IPS DF 4.7 (cell line): ENCODE measurements around the gene EXOC4.
"Not testable (repeated sequence)": the region's sequence is repeated elsewhere in the genome, so short reads cannot be mapped to it uniquely, and the experiment has no call there.

Experiments
- DNase-seq: peaks from one replicate; pipeline ENCODE4 v3.0.0-alpha.2; 2013; ENCODE audit warnings: low spot score; ENCODE audit errors: extremely low read depth

Gene EXOC4

DNA sequence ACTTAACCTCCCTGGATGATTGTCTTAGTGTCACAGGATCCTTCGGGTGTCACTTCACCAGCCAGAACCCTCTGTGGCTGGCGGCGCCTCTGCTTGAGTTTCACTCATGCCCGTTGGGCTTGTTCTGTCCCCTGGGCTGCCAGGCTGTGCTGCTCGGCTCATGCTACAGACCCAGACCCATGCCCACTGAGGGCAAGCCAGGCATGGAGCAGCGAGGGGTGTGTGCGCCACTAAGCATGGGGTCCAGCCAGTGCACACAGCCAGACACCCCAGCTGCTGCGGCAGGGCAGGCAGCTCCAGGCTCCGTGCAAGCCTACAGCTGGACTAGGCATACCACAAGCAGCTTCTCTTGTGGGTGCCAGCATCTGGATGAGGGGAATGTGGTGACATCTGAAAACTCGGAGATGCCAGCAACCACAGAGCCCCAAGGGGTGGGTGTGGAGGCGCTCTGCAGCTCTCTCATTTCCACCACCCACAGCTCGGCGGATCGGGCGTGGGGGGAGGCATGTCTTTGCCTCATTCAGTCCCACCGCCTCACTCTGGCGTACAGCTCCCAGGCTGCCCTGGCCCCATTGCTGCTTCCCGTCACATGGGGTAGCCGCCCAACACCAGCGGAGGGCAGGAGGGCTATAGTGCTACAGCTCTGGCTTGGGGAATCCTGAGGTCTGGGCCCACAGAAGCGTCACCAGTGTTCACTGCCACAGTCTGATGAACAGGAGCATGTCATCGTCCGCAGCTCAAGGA is 604.7 kb downstream of the EXOC4 start:
- DNase-seq = no peak

DNA sequence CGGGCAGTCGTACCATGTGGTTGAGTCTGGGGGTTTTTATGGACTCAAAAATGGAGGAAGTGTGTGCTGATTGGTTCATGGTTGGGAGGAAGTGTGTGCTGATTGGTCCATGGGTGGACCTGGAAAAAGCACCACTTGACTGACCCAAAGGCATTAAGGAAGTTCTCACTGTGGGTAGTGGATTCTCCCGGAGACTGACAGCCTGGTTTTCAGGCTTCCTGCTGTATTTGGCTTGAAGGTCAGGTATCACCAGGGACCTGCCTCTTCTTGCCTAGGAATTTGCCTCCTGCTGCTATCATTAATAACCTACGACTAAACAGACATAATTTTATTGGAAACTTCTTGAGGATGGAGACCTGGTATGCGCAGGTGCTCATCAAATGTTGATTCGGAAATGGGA is 605.4 kb downstream of the EXOC4 start:
- no peak for DNase-seq

DNA sequence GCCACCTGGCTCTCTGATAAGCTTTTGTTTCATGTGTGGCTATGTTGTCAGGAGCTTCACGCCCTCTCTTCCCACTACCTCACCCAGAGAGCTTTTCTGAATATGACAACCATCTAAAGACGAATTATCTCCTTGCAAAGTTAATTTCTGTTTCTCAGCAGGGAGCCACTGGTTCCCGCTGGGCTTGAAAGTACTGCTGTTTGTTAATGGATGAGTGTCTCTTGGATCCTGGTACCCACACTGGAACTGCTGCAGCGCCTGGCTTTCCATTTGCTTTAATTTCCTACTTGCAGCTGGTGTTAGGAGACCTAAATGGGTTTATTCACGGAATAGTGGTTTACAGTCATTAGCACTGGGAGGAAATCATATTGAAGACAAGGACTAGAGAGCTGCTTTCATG is 606.4 kb downstream of the EXOC4 start:
- no peak for DNase-seq

DNA sequence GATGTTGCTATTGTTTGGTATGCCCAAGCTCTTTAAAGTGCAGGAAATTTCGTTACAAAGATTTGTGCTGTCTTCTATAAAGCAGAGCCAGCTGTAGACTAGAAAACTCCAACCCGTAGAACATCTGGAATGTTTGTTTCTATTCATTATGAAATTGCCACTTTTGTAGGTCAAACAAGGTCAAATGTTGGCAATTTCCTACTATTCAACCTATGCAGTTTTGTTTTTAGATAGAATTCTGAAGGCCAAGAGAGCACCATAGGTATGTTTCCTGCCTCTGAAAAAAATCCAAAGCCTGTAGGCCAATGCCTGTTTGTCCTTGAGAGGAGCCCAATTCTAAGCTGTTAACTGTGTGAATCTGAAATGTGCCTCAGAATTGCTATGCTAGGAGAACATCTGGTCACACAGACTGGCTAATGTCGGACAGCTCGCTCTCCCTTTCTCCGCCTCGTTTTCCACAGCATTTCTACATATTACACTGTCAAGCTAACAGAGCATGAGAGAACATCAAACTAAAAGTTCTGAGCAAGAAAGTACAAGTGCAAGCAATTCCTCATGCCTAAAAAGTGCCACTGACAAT is 607.1 kb downstream of the EXOC4 start:
- no peak for DNase-seq

DNA sequence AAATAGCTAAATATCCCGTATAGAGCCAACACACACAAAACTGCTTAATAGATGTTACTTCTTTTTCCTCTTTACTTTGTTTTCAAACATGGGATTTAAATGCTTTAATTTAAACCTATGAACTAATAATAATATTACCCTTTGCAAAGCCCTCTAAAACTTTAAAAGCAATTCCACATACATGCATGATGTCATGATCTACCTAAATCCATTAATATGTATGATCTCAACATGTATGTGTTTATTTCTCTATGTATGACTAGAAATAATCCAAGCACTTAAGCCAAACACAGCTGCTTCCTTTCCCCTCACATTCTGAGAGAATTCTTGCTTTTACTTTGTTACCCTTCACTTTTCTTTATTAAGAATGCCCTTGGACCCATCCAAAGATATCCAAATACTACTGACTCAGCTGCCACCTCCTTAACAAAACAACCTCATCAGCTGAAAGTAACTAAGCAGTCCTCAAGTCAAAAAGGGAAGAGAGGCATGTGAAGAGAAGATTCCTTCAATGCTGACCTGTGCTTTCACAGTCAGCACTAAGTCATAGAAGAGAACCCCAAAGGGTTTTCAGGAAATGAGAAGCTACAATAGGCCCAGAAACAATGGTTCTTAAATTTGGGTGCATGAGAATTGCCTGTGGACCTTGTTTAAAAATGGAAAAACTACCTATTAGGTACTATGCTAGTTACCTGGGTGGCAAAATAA is 607.9 kb downstream of the EXOC4 start:
- no peak for DNase-seq

DNA sequence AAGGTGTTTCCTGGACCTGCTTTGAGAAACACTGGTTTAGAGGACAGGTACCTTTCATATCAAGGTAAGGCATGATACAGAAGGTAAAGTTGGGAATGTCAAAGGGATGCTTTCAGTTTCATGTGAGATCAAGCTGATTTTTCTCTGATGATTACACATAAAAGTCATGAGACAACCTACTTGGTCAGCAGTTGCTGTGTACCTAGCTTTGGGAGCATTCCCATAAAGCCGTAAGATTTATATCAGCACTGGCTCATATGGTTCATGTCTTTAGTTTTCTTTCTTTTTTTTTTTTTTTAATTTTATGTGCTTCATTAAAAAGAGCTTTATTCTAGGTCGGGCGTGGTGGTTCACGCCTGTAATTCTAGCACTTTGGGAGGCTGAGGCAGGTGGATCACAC is 609.0 kb downstream of the EXOC4 start:
- DNase-seq = no peak

DNA sequence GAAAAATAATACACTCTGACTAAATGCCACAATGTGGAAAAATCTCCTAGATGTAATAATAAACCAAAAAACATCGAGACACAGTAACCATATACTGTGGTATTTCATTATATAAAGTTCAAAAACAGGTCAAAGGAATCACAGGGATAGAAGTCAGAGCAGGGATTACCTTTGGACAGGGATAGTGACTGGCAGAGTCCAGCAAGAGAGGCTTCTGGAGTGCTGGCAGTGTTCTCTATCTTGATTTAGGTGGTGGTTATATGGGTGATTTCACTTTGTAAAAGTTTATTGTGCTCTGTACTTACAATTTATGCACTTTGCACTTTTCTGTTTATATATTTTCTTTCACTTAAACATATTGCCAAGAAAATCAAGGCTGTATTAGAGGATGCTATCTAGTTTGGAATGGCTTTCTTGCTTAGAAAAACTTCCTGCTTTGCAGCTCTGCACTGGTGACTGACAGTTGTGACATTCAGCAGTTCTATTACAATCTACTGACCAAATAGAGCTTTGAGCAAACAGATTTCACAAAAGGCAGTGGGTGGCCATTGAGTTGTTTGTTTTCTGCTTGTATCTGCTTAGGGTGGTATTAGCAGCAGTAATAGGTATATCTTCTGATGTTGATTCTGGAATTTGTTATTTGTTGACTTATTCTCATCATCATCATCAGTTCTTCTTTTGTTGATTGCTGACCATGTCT is 610.6 kb downstream of the EXOC4 start:
- DNase-seq = no peak

DNA sequence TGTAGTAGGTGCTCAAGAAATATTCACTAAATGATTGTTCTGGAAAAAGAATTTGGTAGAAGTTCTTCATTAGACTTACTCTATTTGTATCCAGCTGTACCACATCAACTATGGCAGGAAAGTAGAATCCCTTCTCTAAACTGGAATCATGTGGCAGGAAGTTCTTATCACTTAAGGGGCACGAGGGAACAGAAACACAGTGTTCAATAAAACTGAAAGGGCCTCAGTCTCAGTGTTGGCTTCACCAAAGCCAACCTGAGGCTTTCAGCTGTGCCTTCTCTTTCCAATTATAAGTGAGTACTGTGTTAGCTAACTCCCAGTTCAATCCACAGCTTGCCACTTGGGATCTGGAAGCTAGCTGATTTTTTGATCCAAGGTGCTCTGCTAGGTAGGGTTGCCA is 616.7 kb downstream of the EXOC4 start:
- no peak for DNase-seq

DNA sequence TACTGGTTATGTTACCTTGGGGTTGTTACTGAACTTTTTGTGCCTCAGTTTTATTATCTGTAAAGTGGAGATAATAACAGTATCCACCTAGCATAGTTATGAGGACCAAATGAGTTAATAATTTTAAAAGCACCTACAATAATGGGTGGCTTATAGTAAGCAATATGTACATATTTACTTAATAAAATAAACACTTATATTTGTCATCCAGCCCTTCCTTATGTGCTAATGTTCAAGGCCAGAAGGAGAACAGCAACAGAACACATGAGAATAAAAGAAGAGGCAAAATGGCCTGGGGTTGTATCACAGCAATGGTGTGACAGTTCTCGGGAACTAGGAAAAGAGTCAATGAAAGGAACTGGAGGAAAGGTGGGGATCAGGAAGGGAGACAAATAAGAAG is 618.9 kb downstream of the EXOC4 start:
- DNase-seq = no peak

DNA sequence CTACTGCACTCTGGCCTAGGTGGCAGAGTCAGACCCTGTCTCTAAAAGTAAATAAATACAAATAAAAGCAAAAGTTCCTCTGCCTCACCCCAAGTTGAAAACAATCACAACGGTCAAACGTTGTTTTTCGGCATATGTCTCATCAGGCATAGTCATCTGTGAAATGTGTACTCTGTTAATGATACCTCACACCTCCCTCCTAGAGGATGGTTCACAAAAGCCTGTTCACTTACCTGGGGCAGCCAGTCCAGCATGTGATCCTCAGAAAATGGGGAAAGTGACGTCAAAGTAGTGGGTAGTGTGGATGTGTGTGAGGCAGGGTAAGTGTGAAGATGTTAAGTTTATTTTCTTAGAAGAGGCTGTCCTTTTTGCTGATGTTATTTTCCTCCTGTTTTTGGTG is 620.3 kb downstream of the EXOC4 start:
- no peak for DNase-seq

DNA sequence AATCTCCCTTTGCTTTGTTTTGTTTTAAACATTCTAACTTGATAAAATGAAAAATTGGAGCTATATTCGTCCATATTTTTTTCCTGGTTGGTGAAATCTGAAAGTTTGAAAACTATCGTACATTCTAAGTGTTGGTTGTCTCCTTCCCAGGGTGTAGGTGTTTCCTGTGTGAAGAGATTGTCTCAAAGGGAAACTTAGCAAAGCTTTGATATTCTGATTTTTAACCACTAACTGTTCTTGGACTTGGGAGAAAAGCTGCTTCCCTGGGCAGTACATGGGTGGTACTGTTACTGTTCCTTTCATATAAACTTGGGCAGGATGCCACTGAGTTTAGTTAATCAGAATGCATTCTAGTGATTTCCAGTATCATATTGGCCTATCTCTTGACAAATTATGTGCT is 620.8 kb downstream of the EXOC4 start:
- no peak for DNase-seq

DNA sequence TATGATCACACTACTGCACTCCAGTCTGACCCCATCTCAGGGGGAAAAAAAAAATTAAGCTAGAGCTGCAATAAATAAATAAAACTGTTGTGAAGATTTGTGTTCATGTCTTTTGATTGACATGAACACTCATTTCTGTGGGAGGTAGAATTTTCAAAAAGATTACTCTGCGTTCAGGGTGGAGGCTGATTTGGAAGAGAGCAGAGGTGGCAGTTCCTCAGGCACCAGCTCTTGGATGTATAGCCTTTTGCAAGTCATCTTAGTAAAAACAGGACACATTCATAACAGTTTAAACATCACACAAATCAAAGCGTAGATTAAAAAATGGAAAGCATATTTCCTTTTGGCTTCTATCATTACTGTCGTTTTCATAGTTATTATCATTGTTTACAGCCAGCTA is 630.7 kb downstream of the EXOC4 start:
- no peak for DNase-seq

DNA sequence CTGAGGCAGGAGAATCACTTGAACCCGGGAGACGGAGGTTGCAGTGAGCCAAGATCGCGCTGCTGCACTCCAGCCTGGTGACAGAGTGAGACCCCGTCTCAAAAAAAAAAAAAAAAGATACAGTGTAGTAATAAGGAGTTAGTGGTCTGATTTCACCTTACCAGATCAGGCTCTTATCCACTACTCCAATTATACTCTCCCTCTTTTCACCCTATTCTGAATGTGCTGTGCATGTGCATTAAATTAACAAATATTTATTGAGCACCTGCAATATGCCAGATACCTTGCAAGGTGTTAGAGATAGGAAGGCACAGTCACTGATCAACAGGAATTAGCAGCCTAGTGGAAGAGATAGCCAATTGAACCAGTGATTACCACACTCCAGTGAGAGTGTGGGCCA is 632.3 kb downstream of the EXOC4 start:
- no peak for DNase-seq

DNA sequence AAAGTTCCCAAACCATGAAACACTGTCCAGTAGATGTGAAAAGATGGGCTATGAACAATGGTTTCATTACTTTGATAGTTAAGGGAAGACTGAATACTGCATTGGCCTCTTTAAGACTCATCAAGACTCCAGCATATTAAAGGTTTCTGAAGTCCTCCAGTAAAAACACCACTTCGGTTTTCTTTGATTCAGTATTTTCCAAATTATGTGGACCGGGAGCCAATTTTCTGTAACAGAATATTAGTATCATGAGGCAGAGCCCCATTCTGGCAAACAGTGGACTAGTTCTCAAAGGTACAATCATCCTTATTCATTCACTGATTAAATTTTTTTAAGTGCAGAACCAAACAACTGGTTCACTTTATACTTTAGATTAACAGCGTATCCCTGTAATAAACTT is 633.2 kb downstream of the EXOC4 start:
- no peak for DNase-seq

DNA sequence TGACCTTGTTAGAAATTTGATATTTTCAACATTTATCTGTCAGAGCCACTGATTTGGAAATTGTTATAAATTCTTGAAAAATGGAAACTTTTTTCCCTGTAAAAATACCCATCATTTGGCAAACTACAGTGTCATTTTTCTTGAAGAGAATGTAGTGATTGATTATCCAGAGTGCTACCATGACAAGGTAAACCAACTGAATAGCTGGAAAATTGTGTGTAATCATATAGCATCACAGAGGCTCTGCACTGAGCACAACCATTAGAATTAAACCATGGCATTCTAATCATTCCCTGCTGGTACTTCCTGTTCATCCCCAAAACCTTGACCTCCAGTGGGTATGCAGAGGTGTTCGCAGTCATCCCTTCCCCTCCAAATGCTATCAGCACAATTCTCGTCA is 633.9 kb downstream of the EXOC4 start:
- no peak for DNase-seq

DNA sequence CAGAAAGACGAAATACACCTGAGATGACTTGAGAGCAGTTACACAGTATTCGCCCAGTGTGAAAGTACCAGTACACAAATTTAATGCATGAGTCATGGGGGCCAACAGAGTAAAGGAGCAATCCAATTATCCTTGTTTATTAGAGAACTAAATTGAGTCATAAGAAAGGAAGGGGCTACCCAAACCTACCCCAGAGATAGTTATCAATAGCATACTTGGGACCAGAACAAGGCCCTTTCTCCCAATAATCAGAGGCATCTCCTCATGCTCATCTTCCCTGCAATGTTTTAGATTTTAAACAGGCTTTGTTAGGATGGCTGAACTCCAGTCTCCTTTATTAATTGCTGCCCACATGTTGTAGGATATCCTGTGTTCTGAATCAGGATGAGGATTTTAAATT is 634.6 kb downstream of the EXOC4 start:
- no peak for DNase-seq

DNA sequence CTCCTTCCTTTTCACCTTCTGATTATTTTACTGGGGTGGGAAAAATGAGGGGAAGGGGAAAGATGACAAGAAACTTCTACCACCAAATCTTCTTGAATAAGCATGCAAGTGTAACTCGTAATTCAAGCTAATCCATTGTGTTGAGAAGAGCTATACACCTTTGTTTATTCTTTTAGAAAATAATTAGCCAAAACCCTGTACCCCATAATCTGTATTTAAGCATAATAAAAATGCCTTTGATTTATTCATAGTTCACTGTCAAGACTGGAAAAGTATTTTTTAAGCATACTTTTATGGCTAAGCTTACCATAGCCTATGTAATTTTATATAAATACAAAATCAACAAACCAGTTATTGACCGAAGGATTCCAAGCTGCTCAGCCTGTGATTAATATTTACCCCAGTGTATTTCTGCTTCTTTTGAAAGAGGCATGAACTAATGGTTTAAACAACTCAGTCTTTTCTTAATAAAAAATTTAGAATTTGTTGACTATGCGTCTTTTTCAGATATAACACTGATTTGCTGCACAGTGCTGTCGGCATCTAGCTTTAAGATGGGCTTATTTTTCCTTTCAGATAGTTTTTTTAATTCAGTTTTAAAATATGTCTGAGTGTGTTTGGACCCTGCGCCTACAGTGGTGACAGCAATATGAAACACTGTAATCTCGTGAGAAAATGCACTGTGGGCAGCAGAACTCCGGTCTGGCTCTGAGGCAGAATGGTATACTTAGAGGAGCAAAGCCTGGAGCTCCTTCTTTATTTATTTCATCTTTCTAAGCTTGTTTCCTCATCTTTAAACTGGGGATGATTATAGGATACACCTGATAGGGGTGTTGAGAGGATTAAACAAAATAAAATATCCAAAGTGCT is 635.4 kb downstream of the EXOC4 start:
- no peak for DNase-seq

DNA sequence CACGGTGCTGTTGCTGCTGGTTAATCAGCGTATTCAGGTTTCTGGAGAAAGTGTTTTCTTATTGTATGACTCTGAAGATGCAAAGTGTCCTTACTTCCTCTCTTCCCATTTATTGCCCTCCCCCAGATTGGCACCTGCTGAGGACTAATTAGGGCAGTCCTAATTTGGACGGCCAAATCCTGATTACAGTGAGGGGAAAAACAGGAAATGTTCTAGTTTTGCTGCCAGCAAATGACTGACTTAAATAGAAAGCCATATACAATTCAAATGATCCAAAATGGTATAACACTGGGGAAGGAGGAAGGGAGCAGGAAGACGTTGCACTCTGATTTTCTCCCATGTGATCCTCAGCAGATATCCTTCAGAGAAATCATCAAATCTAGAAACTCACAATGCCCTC is 651.9 kb downstream of the EXOC4 start:
- DNase-seq = no peak

DNA sequence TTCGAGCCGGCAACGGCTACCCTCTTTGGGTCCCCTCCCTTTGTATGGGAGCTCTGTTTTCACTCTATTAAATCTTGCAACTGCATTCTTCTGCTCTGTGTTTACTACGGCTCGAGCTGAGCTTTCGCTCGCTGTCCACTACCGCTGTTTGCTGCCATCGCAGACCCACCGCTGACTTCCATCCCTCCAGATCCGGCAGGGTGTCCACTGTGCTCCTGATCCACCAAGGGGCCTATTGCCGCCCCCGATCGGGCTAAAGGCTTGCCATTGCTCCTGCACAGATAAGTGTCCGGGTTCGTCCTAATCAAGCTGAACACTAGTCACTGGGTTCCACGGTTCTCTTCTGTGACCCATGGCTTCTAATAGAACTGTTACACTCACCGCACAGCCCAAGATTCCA is 653.7 kb downstream of the EXOC4 start:
- DNase-seq = not testable (repeated sequence)

DNA sequence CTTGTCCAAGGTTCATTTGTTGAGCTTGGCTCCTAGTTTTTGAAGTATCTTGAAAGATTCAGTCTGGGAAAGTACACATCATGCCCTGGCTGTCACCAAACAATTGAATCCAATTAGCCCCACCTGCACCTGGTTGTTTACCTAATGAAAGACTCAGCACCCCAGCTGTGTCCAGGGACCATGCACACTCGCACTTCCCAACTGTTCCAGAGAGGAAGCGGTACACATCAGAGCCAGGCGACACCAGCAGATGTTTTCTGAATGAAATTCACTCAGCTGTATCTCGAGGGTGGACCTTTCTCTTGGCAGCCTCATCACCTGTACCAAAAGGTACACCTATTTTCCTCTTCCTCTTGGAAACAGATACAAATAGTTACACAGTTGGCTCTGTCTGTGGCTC is 657.9 kb downstream of the EXOC4 start:
- no peak for DNase-seq

DNA sequence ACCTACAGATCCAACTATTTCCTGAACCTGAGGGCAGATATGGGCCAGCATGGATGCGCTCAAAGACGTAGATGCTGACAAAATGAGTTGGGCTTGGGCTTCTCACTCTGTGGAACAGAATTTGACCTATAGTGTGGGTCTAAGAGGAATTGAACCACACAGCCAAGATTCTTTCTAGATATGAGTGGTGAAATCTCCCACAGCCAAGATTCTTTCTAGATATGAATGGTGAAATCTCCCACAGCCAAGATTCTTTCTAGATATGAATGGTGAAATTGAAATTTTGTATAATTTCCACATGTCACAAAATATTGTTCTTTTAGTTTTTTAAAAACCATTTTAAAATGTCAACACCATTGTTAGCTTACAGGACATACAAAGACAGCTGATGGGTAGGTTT is 658.8 kb downstream of the EXOC4 start:
- DNase-seq = no peak
